ENCODE results near the gene KCNT2.
A peak's percentile ranks its signal among the peaks of the same experiment; 100 is the strongest.

The KCNT2 gene

DNA sequence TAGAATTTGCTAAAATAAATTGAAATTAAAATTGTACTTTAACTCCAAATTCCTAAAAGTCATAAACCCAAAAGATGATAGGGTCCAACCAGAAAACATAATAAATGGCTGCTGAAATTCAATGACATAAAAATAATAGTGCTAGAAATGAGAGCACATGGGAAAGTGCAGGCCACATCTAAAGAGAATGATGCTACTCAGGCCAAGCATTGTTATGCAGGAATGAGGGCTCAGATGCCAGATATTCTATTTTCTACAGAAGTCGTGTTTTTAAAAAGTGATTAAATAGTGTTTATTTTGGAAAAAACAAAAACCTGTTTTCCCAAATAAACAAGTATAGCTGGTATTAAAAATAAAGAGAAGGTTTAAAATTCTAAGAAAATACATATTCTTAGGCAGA, 234.4 kb downstream of the KCNT2 start:
- Histone ChIP-seq H2AFZ (ENCODE audit: low read depth, low read length) (no peak overlapping the region), H3K27me3 (ENCODE audit: low read depth, low read length) (no peaks in the 10 kb centered on the region), H3K79me2 (ENCODE audit: low read length) (no peaks in the 10 kb centered on the region), H3K27ac (ENCODE audit: low read length) (no peak overlapping the region), H3K36me3 (replicated peaks; ENCODE audit: low read depth, low read length) (no peaks in the 10 kb centered on the region), H3K4me2 (ENCODE audit: low read length) (no peak overlapping the region), H3K9ac (ENCODE audit: low read length) (no peak overlapping the region), H3K4me1 (ENCODE audit: low read length) (no peaks in the 10 kb centered on the region), H3K4me3 (ENCODE audit: low read length) (no peak overlapping the region), H3K9me3 (ENCODE audit: insufficient read depth, low read length) (no peaks in the 10 kb centered on the region), H4K20me1 (ENCODE audit: insufficient read depth, low read length) (no peaks in the 10 kb centered on the region)
- TF ChIP-seq CTCF (IDR thresholded peaks at IDR 0.05; ENCODE audit: low read depth, low read length) = no peak

GRCh38 chr1:196372896-196373536, 235.2 kb downstream of the KCNT2 start:
- Histone ChIP-seq H3K4me1 (ENCODE audit: low read length) (no peaks in the 10 kb centered on the region), H3K27me3 (ENCODE audit: low read depth, low read length) (no peaks in the 10 kb centered on the region), H2AFZ (ENCODE audit: low read depth, low read length) (peak overlapping the region; percentile 31; the same call in 1 of the 2 replicates), H3K4me3 (ENCODE audit: low read length) (no peak overlapping the region), H3K27ac (ENCODE audit: low read length) (no peak overlapping the region), H3K36me3 (replicated peaks; ENCODE audit: low read depth, low read length) (no peaks in the 10 kb centered on the region), H3K4me2 (ENCODE audit: low read length) (no peak overlapping the region), H3K79me2 (ENCODE audit: low read length) (no peaks in the 10 kb centered on the region), H3K9ac (ENCODE audit: low read length) (no peak overlapping the region), H4K20me1 (ENCODE audit: insufficient read depth, low read length) (no peaks in the 10 kb centered on the region), H3K9me3 (ENCODE audit: insufficient read depth, low read length) (no peaks in the 10 kb centered on the region)
- no peak for TF ChIP-seq EZH2phosphoT487 (IDR thresholded peaks at IDR 0.05; ENCODE audit: low read depth)
- peak; percentile 68 for TF ChIP-seq CTCF (IDR thresholded peaks at IDR 0.05; ENCODE audit: low read depth, low read length)

- Histone ChIP-seq H3K9me3 (ENCODE audit: insufficient read depth, low read length) (no peaks in the 10 kb centered on the region), H3K4me1 (ENCODE audit: low read length) (no peaks in the 10 kb centered on the region), H3K27me3 (ENCODE audit: low read depth, low read length) (no peaks in the 10 kb centered on the region), H3K9ac (ENCODE audit: low read length) (no peak overlapping the region), H4K20me1 (ENCODE audit: insufficient read depth, low read length) (no peaks in the 10 kb centered on the region), H3K4me2 (ENCODE audit: low read length) (no peak overlapping the region), H3K27ac (ENCODE audit: low read length) (no peak overlapping the region), H3K79me2 (ENCODE audit: low read length) (no peaks in the 10 kb centered on the region), H2AFZ (ENCODE audit: low read depth, low read length) (no peak overlapping the region), H3K36me3 (replicated peaks; ENCODE audit: low read depth, low read length) (no peaks in the 10 kb centered on the region), H3K4me3 (ENCODE audit: low read length) (no peak overlapping the region)
- TF ChIP-seq EZH2phosphoT487 (IDR thresholded peaks at IDR 0.05; ENCODE audit: low read depth) = no peak
- TF ChIP-seq CTCF (IDR thresholded peaks at IDR 0.05; ENCODE audit: low read depth, low read length) = no peak
Observed at GRCh38 chr1:196367838-196368237, 240.4 kb downstream of the KCNT2 start.

GRCh38 chr1:196366817-196367495, 241.3 kb downstream of the KCNT2 start:
- Histone ChIP-seq H4K20me1 (ENCODE audit: insufficient read depth, low read length) (no peaks in the 10 kb centered on the region), H3K4me1 (ENCODE audit: low read length) (no peaks in the 10 kb centered on the region), H3K27ac (ENCODE audit: low read length) (no peak overlapping the region), H3K27me3 (ENCODE audit: low read depth, low read length) (no peaks in the 10 kb centered on the region), H3K4me3 (ENCODE audit: low read length) (no peak overlapping the region), H3K79me2 (ENCODE audit: low read length) (no peaks in the 10 kb centered on the region), H3K36me3 (replicated peaks; ENCODE audit: low read depth, low read length) (no peaks in the 10 kb centered on the region), H3K9me3 (ENCODE audit: insufficient read depth, low read length) (no peaks in the 10 kb centered on the region), H3K9ac (ENCODE audit: low read length) (no peak overlapping the region), H2AFZ (ENCODE audit: low read depth, low read length) (no peak overlapping the region), H3K4me2 (ENCODE audit: low read length) (no peak overlapping the region)
- no peak for TF ChIP-seq CTCF (IDR thresholded peaks at IDR 0.05; ENCODE audit: low read depth, low read length)
- no peak for TF ChIP-seq EZH2phosphoT487 (IDR thresholded peaks at IDR 0.05; ENCODE audit: low read depth)

All from OCI-LY3 (cell line).